GM12878 (cell line): ENCODE data around the gene MDFIC. TPM values are rescaled to one million over a fixed set of nuclear protein-coding genes. Genes with fewer than 3 reads are reported as not detected.
A peak's percentile ranks its signal among the peaks of the same experiment; 100 is the strongest.

ENCODE experiments used
- BMI1 ChIP-seq: fragments of 450-650 bp; IDR thresholded peaks from 2 replicates; pipeline ENCODE4 v1.6.1; 2016; ENCODE audit warnings: mild to moderate bottlenecking, moderate library complexity, borderline replicate concordance
- CHD2 ChIP-seq: IDR thresholded peaks from 2 replicates; pipeline ENCODE4 v1.6.1; 2011; ENCODE audit warnings: low read depth, low read length, improper control_type of control experiment, borderline replicate concordance
- CREB1 ChIP-seq: IDR thresholded peaks from 2 replicates; pipeline ENCODE4 v1.6.1; 2012; ENCODE audit warnings: low read depth, mild to moderate bottlenecking, inconsistent platforms
- EP300 ChIP-seq, 2 experiments: fragments of 150-350 bp in 1 of 2; IDR thresholded peaks; 2 replicates each; pipeline ENCODE4 v1.6.1; 2011 to 2012; ENCODE audit warnings: low read depth in 2 of 2, low read length in 2 of 2, borderline replicate concordance in 1 of 2, improper control_type of control experiment in 1 of 2, inconsistent platforms in 1 of 2; ENCODE audit not compliant: control insufficient read depth in 1 of 2
- EZH2 ChIP-seq: IDR thresholded peaks from 2 replicates; pipeline ENCODE4 v1.6.1; 2012; ENCODE audit warnings: low read depth, mild to moderate bottlenecking, control low read depth, inconsistent platforms, low read length, borderline replicate concordance; ENCODE audit not compliant: control insufficient read depth
- GATAD2B ChIP-seq: fragments of 450-650 bp; conservative IDR thresholded peaks from 2 replicates; pipeline ENCODE4 v1.6.1; 2017; ENCODE audit warnings: low read depth, mild to moderate bottlenecking, moderate library complexity
- HDAC2 ChIP-seq: fragments of 200-600 bp; sonication (generic); IDR thresholded peaks from 2 replicates; pipeline ENCODE4 v1.6.1; 2017
- LARP7 ChIP-seq: fragments of 450-650 bp; IDR thresholded peaks from 2 replicates; pipeline ENCODE4 v1.6.1; 2017; ENCODE audit warnings: mild to moderate bottlenecking
- NFYB ChIP-seq: IDR thresholded peaks from 2 replicates; pipeline ENCODE4 v1.6.1; 2011; ENCODE audit warnings: low read depth, mild to moderate bottlenecking, low read length, improper control_type of control experiment, moderate library complexity; ENCODE audit not compliant: insufficient read depth
- NR2F1 ChIP-seq: fragments of 450-650 bp; conservative IDR thresholded peaks from 2 replicates; pipeline ENCODE4 v1.6.1; 2017; ENCODE audit warnings: mild to moderate bottlenecking
- SMARCA5 ChIP-seq: fragments of 450-650 bp; IDR thresholded peaks from 2 replicates; pipeline ENCODE4 v1.6.1; 2017; ENCODE audit warnings: mild to moderate bottlenecking
- SRF ChIP-seq, 2 experiments: IDR thresholded peaks; 2 replicates each; pipeline ENCODE4 v1.6.1; 2011; ENCODE audit warnings: low read depth in 2 of 2, low read length in 2 of 2, mild to moderate bottlenecking in 1 of 2, moderate library complexity in 1 of 2
- YY1 ChIP-seq: IDR thresholded peaks from 2 replicates; pipeline ENCODE4 v1.6.1; 2011; ENCODE audit warnings: low read depth, mild to moderate bottlenecking, low read length
- ZNF274 ChIP-seq: IDR thresholded peaks from one replicate; pipeline ENCODE4 v1.8.0; 2011; ENCODE audit not compliant: insufficient read length, insufficient read depth
- polyA plus RNA-seq, 11 experiments: library from polyadenylated mRNA; depleted of rRNA in 4 of 11; unstranded in 6 of 11; stranded (reverse) in 5 of 11; fragments of >200 nt; fragmentation: Nextera tagmentation in 4 of 11; fragmentation: Illumina TruSeq in 1 of 11; extraction: Ambion mirVana in 4 of 11; extraction: Trizol in 1 of 11; gene quantifications; 1 replicate in 1 of 11; 2 replicates in 10 of 11; pipeline versions ENCODE4 v1.2.1 to v1.2.3, GENCODE V29; 2011 to 2016; ENCODE audit warnings: inconsistent platforms in 2 of 11, missing spikeins in 2 of 11, low read depth in 1 of 11
- total RNA-seq, 4 experiments: library from RNA; depleted of rRNA in 3 of 4; stranded (reverse); fragments of >200 nt in 3 of 4; fragmentation: Illumina TruSeq in 1 of 4; extraction: Trizol in 1 of 4; gene quantifications; 2 replicates each; pipeline versions ENCODE4 v1.2.1 to v1.2.3, GENCODE V29; 2013 to 2021
- TF ChIP-seq, protein P1 (sequence below): fragments of 450-650 bp; IDR thresholded peaks from 2 replicates; pipeline ENCODE4 v1.6.1; 2018; ENCODE audit warnings: borderline replicate concordance, mild to moderate bottlenecking; ENCODE audit not compliant: partially characterized antibody
- TF ChIP-seq, protein P2 (sequence below): fragments of 150-350 bp; IDR thresholded peaks from 2 replicates; pipeline ENCODE4 v1.6.1; 2016; ENCODE audit warnings: low read depth, low read length
- TF ChIP-seq, protein P3 (sequence below): fragments of 450-650 bp; IDR thresholded peaks from 2 replicates; pipeline ENCODE4 v1.6.1; 2017; ENCODE audit warnings: mild to moderate bottlenecking, low read depth, inconsistent platforms; ENCODE audit not compliant: poor library complexity, severe bottlenecking
- TF ChIP-seq, protein P4 (sequence below): fragments of 450-650 bp; IDR thresholded peaks from 2 replicates; pipeline ENCODE4 v1.6.1; 2016; ENCODE audit warnings: mild to moderate bottlenecking, moderate library complexity, borderline replicate concordance

Gene MDFIC
- total and polyA plus RNA-seq, 10 of the 15 experiments (the other 5 are each of a cell fraction or from before 2014, with no cell fraction given): 7.3 to 58.4 (median 40.0) TPM

DNA sequence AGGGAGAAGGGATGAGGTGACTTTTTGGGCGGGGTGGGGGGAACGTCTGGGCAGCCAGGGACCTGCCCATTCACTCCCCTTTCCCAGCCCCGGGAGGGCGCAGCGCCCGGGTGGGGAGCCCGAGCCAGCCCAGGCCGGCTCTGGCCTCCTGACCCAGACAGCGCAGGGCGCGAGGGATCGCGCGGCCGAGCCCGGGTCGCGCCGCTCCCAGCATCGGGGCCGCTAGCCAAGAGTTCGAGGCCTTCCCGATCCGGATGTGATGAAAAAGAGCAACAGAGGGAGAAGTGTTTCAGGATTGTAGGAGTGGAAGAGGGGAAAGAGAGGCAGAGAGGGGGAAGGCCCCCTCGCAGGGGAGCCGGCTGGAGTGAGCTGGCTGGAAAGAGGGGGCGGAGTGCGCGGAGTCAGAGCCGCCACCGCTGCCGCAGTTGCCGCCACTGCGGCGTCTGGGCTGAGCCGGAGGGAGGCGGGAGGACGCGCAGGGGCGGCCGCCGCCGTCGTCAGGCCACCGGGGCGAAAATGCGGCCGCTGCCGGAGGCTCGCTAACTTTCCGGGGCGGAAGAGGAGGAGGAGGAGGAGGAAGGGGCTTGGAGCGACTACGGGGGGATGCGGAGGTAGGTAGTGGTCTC, at the start of gene MDFIC (continued):
- TF ChIP-seq, protein P1, sequence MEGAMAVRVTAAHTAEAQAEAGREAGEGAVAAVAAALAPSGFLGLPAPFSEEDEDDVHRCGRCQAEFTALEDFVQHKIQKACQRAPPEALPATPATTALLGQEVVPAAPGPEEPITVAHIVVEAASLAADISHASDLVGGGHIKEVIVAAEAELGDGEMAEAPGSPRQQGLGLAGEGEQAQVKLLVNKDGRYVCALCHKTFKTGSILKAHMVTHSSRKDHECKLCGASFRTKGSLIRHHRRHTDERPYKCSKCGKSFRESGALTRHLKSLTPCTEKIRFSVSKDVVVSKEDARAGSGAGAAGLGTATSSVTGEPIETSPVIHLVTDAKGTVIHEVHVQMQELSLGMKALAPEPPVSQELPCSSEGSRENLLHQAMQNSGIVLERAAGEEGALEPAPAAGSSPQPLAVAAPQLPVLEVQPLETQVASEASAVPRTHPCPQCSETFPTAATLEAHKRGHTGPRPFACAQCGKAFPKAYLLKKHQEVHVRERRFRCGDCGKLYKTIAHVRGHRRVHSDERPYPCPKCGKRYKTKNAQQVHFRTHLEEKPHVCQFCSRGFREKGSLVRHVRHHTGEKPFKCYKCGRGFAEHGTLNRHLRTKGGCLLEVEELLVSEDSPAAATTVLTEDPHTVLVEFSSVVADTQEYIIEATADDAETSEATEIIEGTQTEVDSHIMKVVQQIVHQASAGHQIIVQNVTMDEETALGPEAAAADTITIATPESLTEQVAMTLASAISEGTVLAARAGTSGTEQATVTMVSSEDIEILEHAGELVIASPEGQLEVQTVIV: no peak
- peak; percentile 73 for TF ChIP-seq YY1
- 0 out of 2 replicates have a peak, but pooled peaks have one; percentile 36 for TF ChIP-seq SMARCA5
- TF ChIP-seq EP300 (IDR thresholded peaks at IDR 0.05; ENCODE audit: borderline replicate concordance in 1 of 2, control insufficient read depth in 1 of 2, low read depth in 2 of 2, low read length in 2 of 2): no peak
- no peak for TF ChIP-seq SRF (IDR thresholded peaks at IDR 0.05; ENCODE audit: low read depth in 2 of 2, low read length in 2 of 2)
- TF ChIP-seq ZNF274: no peak
- TF ChIP-seq EZH2: no peak
- no peak for TF ChIP-seq CREB1
- TF ChIP-seq GATAD2B: peak; percentile 90
- TF ChIP-seq, protein P2, sequence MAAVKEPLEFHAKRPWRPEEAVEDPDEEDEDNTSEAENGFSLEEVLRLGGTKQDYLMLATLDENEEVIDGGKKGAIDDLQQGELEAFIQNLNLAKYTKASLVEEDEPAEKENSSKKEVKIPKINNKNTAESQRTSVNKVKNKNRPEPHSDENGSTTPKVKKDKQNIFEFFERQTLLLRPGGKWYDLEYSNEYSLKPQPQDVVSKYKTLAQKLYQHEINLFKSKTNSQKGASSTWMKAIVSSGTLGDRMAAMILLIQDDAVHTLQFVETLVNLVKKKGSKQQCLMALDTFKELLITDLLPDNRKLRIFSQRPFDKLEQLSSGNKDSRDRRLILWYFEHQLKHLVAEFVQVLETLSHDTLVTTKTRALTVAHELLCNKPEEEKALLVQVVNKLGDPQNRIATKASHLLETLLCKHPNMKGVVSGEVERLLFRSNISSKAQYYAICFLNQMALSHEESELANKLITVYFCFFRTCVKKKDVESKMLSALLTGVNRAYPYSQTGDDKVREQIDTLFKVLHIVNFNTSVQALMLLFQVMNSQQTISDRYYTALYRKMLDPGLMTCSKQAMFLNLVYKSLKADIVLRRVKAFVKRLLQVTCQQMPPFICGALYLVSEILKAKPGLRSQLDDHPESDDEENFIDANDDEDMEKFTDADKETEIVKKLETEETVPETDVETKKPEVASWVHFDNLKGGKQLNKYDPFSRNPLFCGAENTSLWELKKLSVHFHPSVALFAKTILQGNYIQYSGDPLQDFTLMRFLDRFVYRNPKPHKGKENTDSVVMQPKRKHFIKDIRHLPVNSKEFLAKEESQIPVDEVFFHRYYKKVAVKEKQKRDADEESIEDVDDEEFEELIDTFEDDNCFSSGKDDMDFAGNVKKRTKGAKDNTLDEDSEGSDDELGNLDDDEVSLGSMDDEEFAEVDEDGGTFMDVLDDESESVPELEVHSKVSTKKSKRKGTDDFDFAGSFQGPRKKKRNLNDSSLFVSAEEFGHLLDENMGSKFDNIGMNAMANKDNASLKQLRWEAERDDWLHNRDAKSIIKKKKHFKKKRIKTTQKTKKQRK: no peak
- TF ChIP-seq, protein P3, sequence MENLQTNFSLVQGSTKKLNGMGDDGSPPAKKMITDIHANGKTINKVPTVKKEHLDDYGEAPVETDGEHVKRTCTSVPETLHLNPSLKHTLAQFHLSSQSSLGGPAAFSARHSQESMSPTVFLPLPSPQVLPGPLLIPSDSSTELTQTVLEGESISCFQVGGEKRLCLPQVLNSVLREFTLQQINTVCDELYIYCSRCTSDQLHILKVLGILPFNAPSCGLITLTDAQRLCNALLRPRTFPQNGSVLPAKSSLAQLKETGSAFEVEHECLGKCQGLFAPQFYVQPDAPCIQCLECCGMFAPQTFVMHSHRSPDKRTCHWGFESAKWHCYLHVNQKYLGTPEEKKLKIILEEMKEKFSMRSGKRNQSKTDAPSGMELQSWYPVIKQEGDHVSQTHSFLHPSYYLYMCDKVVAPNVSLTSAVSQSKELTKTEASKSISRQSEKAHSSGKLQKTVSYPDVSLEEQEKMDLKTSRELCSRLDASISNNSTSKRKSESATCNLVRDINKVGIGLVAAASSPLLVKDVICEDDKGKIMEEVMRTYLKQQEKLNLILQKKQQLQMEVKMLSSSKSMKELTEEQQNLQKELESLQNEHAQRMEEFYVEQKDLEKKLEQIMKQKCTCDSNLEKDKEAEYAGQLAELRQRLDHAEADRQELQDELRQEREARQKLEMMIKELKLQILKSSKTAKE: no peak
- TF ChIP-seq LARP7: peak; percentile 67; the same call in 1 of the 2 replicates
- TF ChIP-seq HDAC2: no peak
- no peak for TF ChIP-seq CHD2
- TF ChIP-seq NR2F1: peak; percentile 64
- TF ChIP-seq BMI1: no peak
- TF ChIP-seq NFYB: no peak
- TF ChIP-seq, protein P4, sequence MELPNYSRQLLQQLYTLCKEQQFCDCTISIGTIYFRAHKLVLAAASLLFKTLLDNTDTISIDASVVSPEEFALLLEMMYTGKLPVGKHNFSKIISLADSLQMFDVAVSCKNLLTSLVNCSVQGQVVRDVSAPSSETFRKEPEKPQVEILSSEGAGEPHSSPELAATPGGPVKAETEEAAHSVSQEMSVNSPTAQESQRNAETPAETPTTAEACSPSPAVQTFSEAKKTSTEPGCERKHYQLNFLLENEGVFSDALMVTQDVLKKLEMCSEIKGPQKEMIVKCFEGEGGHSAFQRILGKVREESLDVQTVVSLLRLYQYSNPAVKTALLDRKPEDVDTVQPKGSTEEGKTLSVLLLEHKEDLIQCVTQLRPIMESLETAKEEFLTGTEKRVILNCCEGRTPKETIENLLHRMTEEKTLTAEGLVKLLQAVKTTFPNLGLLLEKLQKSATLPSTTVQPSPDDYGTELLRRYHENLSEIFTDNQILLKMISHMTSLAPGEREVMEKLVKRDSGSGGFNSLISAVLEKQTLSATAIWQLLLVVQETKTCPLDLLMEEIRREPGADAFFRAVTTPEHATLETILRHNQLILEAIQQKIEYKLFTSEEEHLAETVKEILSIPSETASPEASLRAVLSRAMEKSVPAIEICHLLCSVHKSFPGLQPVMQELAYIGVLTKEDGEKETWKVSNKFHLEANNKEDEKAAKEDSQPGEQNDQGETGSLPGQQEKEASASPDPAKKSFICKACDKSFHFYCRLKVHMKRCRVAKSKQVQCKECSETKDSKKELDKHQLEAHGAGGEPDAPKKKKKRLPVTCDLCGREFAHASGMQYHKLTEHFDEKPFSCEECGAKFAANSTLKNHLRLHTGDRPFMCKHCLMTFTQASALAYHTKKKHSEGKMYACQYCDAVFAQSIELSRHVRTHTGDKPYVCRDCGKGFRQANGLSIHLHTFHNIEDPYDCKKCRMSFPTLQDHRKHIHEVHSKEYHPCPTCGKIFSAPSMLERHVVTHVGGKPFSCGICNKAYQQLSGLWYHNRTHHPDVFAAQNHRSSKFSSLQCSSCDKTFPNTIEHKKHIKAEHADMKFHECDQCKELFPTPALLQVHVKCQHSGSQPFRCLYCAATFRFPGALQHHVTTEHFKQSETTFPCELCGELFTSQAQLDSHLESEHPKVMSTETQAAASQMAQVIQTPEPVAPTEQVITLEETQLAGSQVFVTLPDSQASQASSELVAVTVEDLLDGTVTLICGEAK: no peak
